IPS-11a (cell line): Measurements from ENCODE around the gene NTN4.
"Not testable (repeated sequence)": the region's sequence is repeated elsewhere in the genome, so short reads cannot be mapped to it uniquely, and the experiment has no call there.

ENCODE experiments used
- H3K4me3 ChIP-seq: one replicate; pipeline ENCODE4 v1.5.1; 2013; ENCODE audit warnings: low read depth, low read length, control low read depth

The NTN4 gene

GRCh38 chr12:95790033-95790916, at the start of gene NTN4:
TSS of gene NTN4 (minus strand) at chr12:95790764. CDS start at chr12:95790309, 455 bp downstream.
- peak within 1 kb of the TSS; percentile 72 for H3K4me3 ChIP-seq

GRCh38 chr12:95838125-95838524, 47.6 kb upstream of the NTN4 start:
- H3K4me3 ChIP-seq, result no peak overlapping the region

- H3K4me3 ChIP-seq, result no peak overlapping the region
These were observed 46.9 kb upstream of the NTN4 start for GRCh38 chr12:95837240-95838038.

GRCh38 chr12:95836630-95837239, 46.2 kb upstream of the NTN4 start:
- no peak overlapping the region for H3K4me3 ChIP-seq

GRCh38 chr12:95836185-95836609, 45.6 kb upstream of the NTN4 start:
- H3K4me3 ChIP-seq, result no peak overlapping the region

GRCh38 chr12:95834572-95834971, 44.0 kb upstream of the NTN4 start:
- H3K4me3 ChIP-seq, result no peak overlapping the region

GRCh38 chr12:95830335-95831089, 39.9 kb upstream of the NTN4 start:
- H3K4me3 ChIP-seq, result no peak overlapping the region

- no peak overlapping the region for H3K4me3 ChIP-seq
These were observed 38.8 kb upstream of the NTN4 start for GRCh38 chr12:95829395-95829794.

- no peak overlapping the region for H3K4me3 ChIP-seq
These were observed 29.6 kb upstream of the NTN4 start for GRCh38 chr12:95820096-95820703.

- no peak overlapping the region for H3K4me3 ChIP-seq
These were observed 25.2 kb upstream of the NTN4 start for GRCh38 chr12:95815632-95816212.

- H3K4me3 ChIP-seq, result not testable (repeated sequence)
These were observed 21.6 kb upstream of the NTN4 start for GRCh38 chr12:95812155-95812554.

GRCh38 chr12:95810411-95810810, 19.8 kb upstream of the NTN4 start:
- H3K4me3 ChIP-seq, result no peak overlapping the region

GRCh38 chr12:95809000-95809680, 18.6 kb upstream of the NTN4 start:
- no peak overlapping the region for H3K4me3 ChIP-seq

GRCh38 chr12:95808146-95808545, 17.6 kb upstream of the NTN4 start:
- no peak overlapping the region for H3K4me3 ChIP-seq

- no peak overlapping the region for H3K4me3 ChIP-seq
These were observed 15.5 kb upstream of the NTN4 start for GRCh38 chr12:95805864-95806671.

- no peak overlapping the region for H3K4me3 ChIP-seq
These were observed 13.7 kb upstream of the NTN4 start for GRCh38 chr12:95804291-95804690.

- H3K4me3 ChIP-seq, result no peak overlapping the region
These were observed 13.3 kb upstream of the NTN4 start for GRCh38 chr12:95803817-95804216.

GRCh38 chr12:95802482-95803270, 12.1 kb upstream of the NTN4 start:
- no peak overlapping the region for H3K4me3 ChIP-seq
